Tibial nerve (tissue), 4 donors: ENCODE data around the gene MCU. TPM values are rescaled to one million over a fixed set of nuclear protein-coding genes. Genes with fewer than 3 reads are reported as not detected.

Experiments used
- DNase-seq, 2 donors: peaks; one replicate each; pipeline ENCODE4 v3.0.0-alpha.2; 2019; ENCODE audit warnings: low spot score in 2 of 2
- H3K27ac ChIP-seq, 4 donors: fragments of 200-600 bp; sonication (generic) in 3 of 4; one replicate each; pipeline ENCODE4 v1.5.1; 2017 to 2019; ENCODE audit warnings: mild to moderate bottlenecking in 1 of 4
- H3K27me3 ChIP-seq, 2 donors: fragments of 200-600 bp; sonication (generic) in 1 of 2; one replicate each; pipeline versions ENCODE4 v1.5.1 to v1.6.0; 2017 to 2019
- H3K36me3 ChIP-seq, 3 donors: fragments of 200-600 bp; sonication (generic); one replicate each; pipeline ENCODE4 v1.5.1; 2018 to 2019
- H3K4me1 ChIP-seq, 4 donors: fragments of 200-600 bp; sonication (generic) in 3 of 4; one replicate each; pipeline ENCODE4 v1.5.1; 2017 to 2019
- H3K4me3 ChIP-seq, 4 donors: fragments of 200-600 bp; sonication (generic) in 3 of 4; one replicate each; pipeline ENCODE4 v1.5.1; 2017 to 2019; ENCODE audit warnings: mild to moderate bottlenecking in 1 of 4, moderate library complexity in 1 of 4
- H3K9me3 ChIP-seq, 4 donors: fragments of 200-600 bp; sonication (generic) in 3 of 4; one replicate each; pipeline ENCODE4 v1.5.1; 2017 to 2019
- CTCF ChIP-seq, 5 experiments: fragments of 200-600 bp in 3 of 5; fragments of 450-650 bp in 2 of 5; sonication (generic) in 3 of 5; IDR thresholded peaks; one replicate each; pipeline ENCODE4 v1.5.1; 2016 to 2019; ENCODE audit warnings: antibody characterized with exemption in 5 of 5, mild to moderate bottlenecking in 3 of 5, moderate library complexity in 2 of 5
- EP300 ChIP-seq, 2 donors: sonication (generic); formaldehyde crosslinking; IDR thresholded peaks; one replicate each; pipeline ENCODE4 v1.6.1; 2017; ENCODE audit warnings: antibody characterized with exemption in 2 of 2, mild to moderate bottlenecking in 1 of 2
- POLR2A ChIP-seq, 2 donors: fragments of 450-650 bp; IDR thresholded peaks; one replicate each; pipeline ENCODE4 v1.6.1; 2017; ENCODE audit warnings: antibody characterized with exemption in 2 of 2, mild to moderate bottlenecking in 2 of 2, moderate library complexity in 2 of 2
- WGBS, 2 donors: methylation state at CpG; one replicate each; pipeline ENCODE4 v1.1.5; 2018; 5-methylcytosine and 5-hydroxymethylcytosine counted together
- total RNA-seq, 4 donors: library from RNA; depleted of rRNA; stranded (reverse); fragments of >200 nt; gene quantifications; one replicate each; pipeline ENCODE4 v1.1.0, GENCODE V29; 2016

MCU gene
- total RNA-seq, 4 donors from 2014 or later, result 6.7 to 16.4 (median 14.2) TPM

GRCh38 chr10:72720814-72721660, 29.1 kb downstream of the MCU start:
- 88% methylated on average over 4 of the region's 4 CpGs for WGBS, 2 donors
- no peak overlapping the region for H3K4me3 ChIP-seq
- TF ChIP-seq EP300 (IDR thresholded peaks at IDR 0.05) (no peak), POLR2A (IDR thresholded peaks at IDR 0.05) (no peak), CTCF (IDR thresholded peaks at IDR 0.05) (no peak)
- DNase-seq, result no peak
- H3K27ac ChIP-seq, result no peak overlapping the region
- no peaks in the 10 kb centered on the region for H3K27me3 ChIP-seq
- H3K9me3 ChIP-seq, result no peaks in the 10 kb centered on the region
- H3K36me3 ChIP-seq, result peaks cover 0 to 8% (median 0%) of the 10 kb centered on the region in 3 donors
- H3K4me1 ChIP-seq, result no peaks in the 10 kb centered on the region

- no peak for DNase-seq
- no peak overlapping the region for H3K27ac ChIP-seq
- WGBS, 2 donors, result 56 to 58% methylated on average over 2 of the region's 2 CpGs
- no peaks in the 10 kb centered on the region for H3K27me3 ChIP-seq
- H3K4me3 ChIP-seq, result no peak overlapping the region
- no peak for TF ChIP-seq EP300 (IDR thresholded peaks at IDR 0.05)
- no peak for TF ChIP-seq CTCF (IDR thresholded peaks at IDR 0.05)
- TF ChIP-seq POLR2A (IDR thresholded peaks at IDR 0.05), result no peak
- peaks cover 0 to 6% (median 0%) of the 10 kb centered on the region in 4 donors for H3K4me1 ChIP-seq
- no peaks in the 10 kb centered on the region for H3K9me3 ChIP-seq
- H3K36me3 ChIP-seq, result no peaks in the 10 kb centered on the region
These were observed 35.2 kb downstream of the MCU start for GRCh38 chr10:72727130-72727529.

- DNase-seq, result no peak
- TF ChIP-seq POLR2A (IDR thresholded peaks at IDR 0.05), result no peak
- no peak for TF ChIP-seq EP300 (IDR thresholded peaks at IDR 0.05)
- TF ChIP-seq CTCF (IDR thresholded peaks at IDR 0.05), result no peak
- H3K27ac ChIP-seq, result no peak overlapping the region
- no peak overlapping the region for H3K4me3 ChIP-seq
- H3K9me3 ChIP-seq, result no peaks in the 10 kb centered on the region
- H3K36me3 ChIP-seq, result no peaks in the 10 kb centered on the region
- WGBS, 2 donors, result 85 to 88% methylated on average over 2 of the region's 2 CpGs
- H3K27me3 ChIP-seq, result no peaks in the 10 kb centered on the region
- H3K4me1 ChIP-seq, result peaks cover 0 to 6% (median 0%) of the 10 kb centered on the region in 4 donors
These were observed 36.5 kb downstream of the MCU start for GRCh38 chr10:72728462-72728861.

- WGBS, 2 donors, result 77 to 84% methylated on average over 3 of the region's 3 CpGs
- no peaks in the 10 kb centered on the region for H3K27me3 ChIP-seq
- no peak overlapping the region for H3K27ac ChIP-seq
- no peak for DNase-seq
- no peak for TF ChIP-seq EP300 (IDR thresholded peaks at IDR 0.05)
- TF ChIP-seq POLR2A (IDR thresholded peaks at IDR 0.05), result no peak
- no peak for TF ChIP-seq CTCF (IDR thresholded peaks at IDR 0.05)
- no peaks in the 10 kb centered on the region for H3K36me3 ChIP-seq
- H3K9me3 ChIP-seq, result no peaks in the 10 kb centered on the region
- H3K4me1 ChIP-seq, result peaks cover 0 to 6% (median 0%) of the 10 kb centered on the region in 4 donors
- no peak overlapping the region for H3K4me3 ChIP-seq
These were observed 37.6 kb downstream of the MCU start for GRCh38 chr10:72729528-72729927.

- Histone ChIP-seq H3K27ac (no peak overlapping the region), H3K9me3 (no peaks in the 10 kb centered on the region), H3K4me1 (peaks cover 0 to 8% (median 2%) of the 10 kb centered on the region in 4 donors), H3K4me3 (no peak overlapping the region), H3K36me3 (no peaks in the 10 kb centered on the region), H3K27me3 (no peaks in the 10 kb centered on the region)
- no peak for TF ChIP-seq EP300 (IDR thresholded peaks at IDR 0.05)
- no peak for TF ChIP-seq POLR2A (IDR thresholded peaks at IDR 0.05)
- TF ChIP-seq CTCF (IDR thresholded peaks at IDR 0.05), result no peak
- no peak for DNase-seq
- 76 to 83% methylated on average over 5 of the region's 5 CpGs for WGBS, 2 donors
These were observed 38.5 kb downstream of the MCU start for GRCh38 chr10:72730479-72730878.
